Stomach (tissue), 9 donors: ENCODE measurements around the gene SLC10A3. TPM values are rescaled to one million over a fixed set of nuclear protein-coding genes. Genes with fewer than 3 reads are reported as not detected.
"Not testable (repeated sequence)": the region's sequence is repeated elsewhere in the genome, so short reads cannot be mapped to it uniquely, and the experiment has no call there.

Experiments
- DNase-seq, 2 donors: peaks; one replicate each; pipeline versions ENCODE4 v3.0.0 to v3.0.0-alpha.2; 2013 to 2019
- H3K27ac ChIP-seq, 5 donors: fragments of 200-600 bp in 4 of 5; sonication (generic) in 4 of 5; one replicate each; pipeline ENCODE4 v1.5.1; 2013 to 2019; ENCODE audit warnings: mild to moderate bottlenecking in 1 of 5, moderate library complexity in 1 of 5
- H3K27me3 ChIP-seq, 3 donors: fragments of 200-600 bp; sonication (generic); one replicate each; pipeline ENCODE4 v1.5.1; 2017 to 2019; ENCODE audit warnings: mixed run types in 1 of 3
- H3K36me3 ChIP-seq, 4 donors: fragments of 200-600 bp; sonication (generic); 1 replicate in 3 of 4; 2 replicates in 1 of 4; pipeline ENCODE4 v1.5.1; 2016 to 2019
- H3K4me1 ChIP-seq, 4 donors: fragments of 200-600 bp; sonication (generic); one replicate each; pipeline ENCODE4 v1.5.1; 2016 to 2019
- H3K4me3 ChIP-seq, 4 donors: fragments of 200-600 bp; sonication (generic) in 3 of 4; one replicate each; pipeline ENCODE4 v1.5.1; 2016 to 2019; ENCODE audit warnings: mild to moderate bottlenecking in 1 of 4
- H3K9me3 ChIP-seq, 4 donors: fragments of 200-600 bp; sonication (generic); one replicate each; pipeline ENCODE4 v1.5.1; 2016 to 2019
- EP300 ChIP-seq: sonication (generic); formaldehyde crosslinking; IDR thresholded peaks from one replicate; pipeline ENCODE4 v1.6.1; 2017; ENCODE audit warnings: antibody characterized with exemption
- POLR2A ChIP-seq, 4 donors: fragments of 450-650 bp; IDR thresholded peaks; one replicate each; pipeline ENCODE4 v1.6.1; 2016; ENCODE audit warnings: antibody characterized with exemption in 4 of 4, control low read depth in 2 of 4, mild to moderate bottlenecking in 1 of 4, moderate library complexity in 1 of 4
- POLR2AphosphoS5 ChIP-seq, 3 donors: sonication (generic); formaldehyde crosslinking; IDR thresholded peaks; one replicate each; pipeline ENCODE4 v1.6.1; 2016; ENCODE audit warnings: antibody characterized with exemption in 3 of 3
- WGBS, 5 donors: extraction: QIAGEN DNeasy Blood & Tissue Kit in 3 of 5; methylation state at CpG; one replicate each; pipeline versions ENCODE4 v1.1.5 to v1.1.7; 2013 to 2018; 5-methylcytosine and 5-hydroxymethylcytosine counted together
- intact Hi-C: fragments of 100-400 bp; cut with DNase I; formaldehyde crosslinking; loops from one replicate; pipeline ENCODE4 v1.15.1; 2023; ENCODE audit warnings: low total_unique reads
- polyA plus RNA-seq, 3 donors: library from polyadenylated mRNA; stranded (reverse); fragments of 200-250 nt; gene quantifications; one replicate each; pipeline ENCODE4 v1.2.3, GENCODE V29; 2013
- total RNA-seq, 5 donors: library from RNA; depleted of rRNA; stranded (reverse); fragments of >200 nt; gene quantifications; one replicate each; pipeline versions ENCODE4 v1.1.0 to v1.2.3, GENCODE V29; 2014 to 2016
- TF ChIP-seq, protein P1 (sequence below), 7 experiments: fragments of 450-650 bp in 4 of 7; fragments of 200-600 bp in 3 of 7; sonication (generic) in 3 of 7; IDR thresholded peaks; one replicate each; pipeline ENCODE4 v1.5.1; 2016 to 2019; ENCODE audit warnings: antibody characterized with exemption in 7 of 7, control low read depth in 2 of 7, mild to moderate bottlenecking in 1 of 7
- donor health status: healthy with polysubstance abuse.
- donor health status: Bipolar disorder and iron deficiency.
- donor health status: healthy.

SLC10A3 gene
- total and polyA plus RNA-seq, 8 donors = 4.9 to 175 (median 12.9) TPM

GRCh38 chrX:154502098-154502497, 11.7 kb upstream of the SLC10A3 start:
- 77 to 89% (median 81%) methylated on average over 6 to 8 of the region's 8 CpGs for WGBS, 5 donors
- Histone ChIP-seq H3K9me3 (no peaks in the 10 kb centered on the region), H3K36me3 (peaks cover 0 to 23% (median 22%) of the 10 kb centered on the region in 4 donors), H3K4me3 (no peak overlapping the region), H3K27me3 (no peaks in the 10 kb centered on the region), H3K27ac (no peak overlapping the region), H3K4me1 (no peaks in the 10 kb centered on the region)
- TF ChIP-seq POLR2AphosphoS5 (IDR thresholded peaks at IDR 0.05) (no peak), EP300 (no peak), POLR2A (IDR thresholded peaks at IDR 0.05) (no peak)
- TF ChIP-seq, protein P1, sequence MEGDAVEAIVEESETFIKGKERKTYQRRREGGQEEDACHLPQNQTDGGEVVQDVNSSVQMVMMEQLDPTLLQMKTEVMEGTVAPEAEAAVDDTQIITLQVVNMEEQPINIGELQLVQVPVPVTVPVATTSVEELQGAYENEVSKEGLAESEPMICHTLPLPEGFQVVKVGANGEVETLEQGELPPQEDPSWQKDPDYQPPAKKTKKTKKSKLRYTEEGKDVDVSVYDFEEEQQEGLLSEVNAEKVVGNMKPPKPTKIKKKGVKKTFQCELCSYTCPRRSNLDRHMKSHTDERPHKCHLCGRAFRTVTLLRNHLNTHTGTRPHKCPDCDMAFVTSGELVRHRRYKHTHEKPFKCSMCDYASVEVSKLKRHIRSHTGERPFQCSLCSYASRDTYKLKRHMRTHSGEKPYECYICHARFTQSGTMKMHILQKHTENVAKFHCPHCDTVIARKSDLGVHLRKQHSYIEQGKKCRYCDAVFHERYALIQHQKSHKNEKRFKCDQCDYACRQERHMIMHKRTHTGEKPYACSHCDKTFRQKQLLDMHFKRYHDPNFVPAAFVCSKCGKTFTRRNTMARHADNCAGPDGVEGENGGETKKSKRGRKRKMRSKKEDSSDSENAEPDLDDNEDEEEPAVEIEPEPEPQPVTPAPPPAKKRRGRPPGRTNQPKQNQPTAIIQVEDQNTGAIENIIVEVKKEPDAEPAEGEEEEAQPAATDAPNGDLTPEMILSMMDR (IDR thresholded peaks at IDR 0.05) = no peak
- DNase-seq = no peak
- intact Hi-C loops = no loop called here

DNA sequence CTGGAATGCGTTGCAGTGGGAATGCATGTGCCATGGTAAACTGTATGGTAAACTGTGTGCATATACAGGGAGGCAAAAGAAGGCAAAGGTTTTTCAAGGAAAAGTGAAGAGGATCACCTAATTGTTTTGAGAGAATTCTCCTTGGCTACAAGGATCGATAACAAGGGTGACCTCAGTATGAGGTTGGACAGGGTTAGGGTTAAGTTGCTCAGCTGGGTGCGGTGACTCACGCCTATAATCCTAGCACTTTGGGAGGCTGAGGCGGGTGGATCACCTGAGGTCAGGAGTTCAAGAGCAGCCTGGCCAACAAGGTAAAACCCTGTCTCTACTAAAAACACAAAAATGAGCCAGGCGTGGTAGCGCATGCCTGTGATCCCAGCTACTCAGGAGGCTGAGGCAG, 11.0 kb upstream of the SLC10A3 start:
- DNase-seq, intact Hi-C loops, H3K27ac ChIP-seq, H3K27me3 ChIP-seq, H3K9me3 ChIP-seq, H3K4me3 ChIP-seq, H3K4me1 ChIP-seq: not testable (repeated sequence)
- 77 to 90% (median 87%) methylated on average over 7 of the region's 7 CpGs for WGBS, 5 donors
- H3K36me3 ChIP-seq = peaks cover 0 to 16% (median 15%) of the 10 kb centered on the region in 4 donors

DNA sequence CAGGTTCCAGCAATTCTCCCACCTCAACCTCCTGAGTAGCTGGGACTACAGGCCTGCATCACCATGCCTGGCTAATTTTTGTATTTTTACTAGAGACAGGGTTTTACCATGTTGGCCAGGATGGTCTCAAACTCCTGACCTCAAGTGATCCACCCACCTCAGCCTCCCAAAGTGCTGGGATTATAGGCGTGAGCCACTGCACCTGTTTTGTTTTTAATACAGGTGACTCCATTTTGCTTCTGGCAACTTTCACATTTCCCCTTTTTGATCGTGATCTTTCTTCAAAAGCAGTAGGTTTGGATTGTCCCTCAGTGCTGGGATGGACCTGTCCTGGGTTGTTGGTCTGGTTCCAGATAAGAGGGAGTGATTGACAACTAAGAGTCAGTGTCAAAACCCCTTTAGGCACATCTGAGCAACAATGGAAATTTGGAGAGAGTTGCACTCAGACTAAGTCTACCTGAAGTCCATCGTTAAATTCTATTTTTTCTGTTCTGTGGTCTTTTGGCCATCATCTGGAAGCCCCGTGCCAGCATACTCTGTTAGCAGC, 6.2 kb upstream of the SLC10A3 start:
- H3K4me3 ChIP-seq, H3K36me3 ChIP-seq, H3K4me1 ChIP-seq, H3K9me3 ChIP-seq, H3K27ac ChIP-seq, DNase-seq, H3K27me3 ChIP-seq, intact Hi-C loops: not testable (repeated sequence)
- 63 to 94% (median 82%) methylated on average over 4 of the region's 4 CpGs for WGBS, 5 donors

DNA sequence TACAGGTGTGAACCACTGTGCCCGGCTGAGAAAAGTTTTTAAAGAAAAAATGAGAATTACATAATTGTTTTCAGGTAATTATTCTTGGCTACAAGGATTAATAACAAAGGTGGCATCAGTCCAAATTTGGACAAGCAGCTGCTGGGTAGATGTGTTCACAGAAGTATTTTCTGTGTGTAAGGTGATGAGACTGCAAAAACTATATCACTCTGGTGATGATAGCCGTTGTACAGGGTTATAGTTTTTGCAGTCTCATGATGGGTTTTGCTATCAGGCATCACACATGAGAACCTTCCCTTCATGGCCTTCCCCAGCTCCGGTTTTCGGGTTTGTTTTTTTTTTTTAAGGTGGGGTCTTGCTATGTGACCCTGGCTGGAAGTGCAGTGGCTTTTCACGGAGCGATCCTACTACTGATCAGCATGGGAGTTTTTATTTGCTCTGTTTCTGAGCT, 5.1 kb upstream of the SLC10A3 start:
- Histone ChIP-seq H3K4me3 (no peak overlapping the region), H3K36me3 (no peaks in the 10 kb centered on the region), H3K27ac (no peak overlapping the region), H3K9me3 (no peaks in the 10 kb centered on the region), H3K27me3 (no peaks in the 10 kb centered on the region), H3K4me1 (peaks cover 0 to 6% (median 0%) of the 10 kb centered on the region in 4 donors)
- TF ChIP-seq EP300 (no peak), POLR2AphosphoS5 (IDR thresholded peaks at IDR 0.05) (no peak), POLR2A (IDR thresholded peaks at IDR 0.05) (no peak)
- TF ChIP-seq, protein P1 (IDR thresholded peaks at IDR 0.05) = no peak
- intact Hi-C loops = no loop called here
- WGBS, 5 donors = 77 to 89% (median 80%) methylated on average over 6 of the region's 6 CpGs
- no peak for DNase-seq

DNA sequence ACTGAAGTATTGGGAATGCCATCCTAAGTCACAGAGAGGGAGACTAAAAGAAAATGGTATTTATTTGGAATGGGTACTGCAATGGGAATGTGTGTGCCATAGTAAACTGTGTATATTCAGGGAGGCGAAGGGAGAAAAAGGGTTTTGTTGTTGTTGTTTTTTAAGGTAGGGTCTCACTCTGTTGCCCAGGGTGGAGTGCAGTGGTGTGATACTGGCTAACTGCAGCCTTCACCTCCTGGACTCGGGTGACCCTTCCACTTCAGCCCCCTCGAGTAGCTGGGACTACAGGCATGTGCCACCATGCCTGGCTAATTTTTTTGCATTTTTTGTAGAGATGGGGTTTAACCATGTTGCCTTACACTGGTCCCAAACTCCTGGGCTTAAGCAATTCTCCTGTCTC, 4.3 kb upstream of the SLC10A3 start:
- DNase-seq = no peak
- Histone ChIP-seq H3K4me1 (peaks cover 0 to 9% (median under 1%) of the 10 kb centered on the region in 4 donors), H3K36me3 (no peaks in the 10 kb centered on the region), H3K27me3 (no peaks in the 10 kb centered on the region), H3K27ac (no peak overlapping the region), H3K9me3 (no peaks in the 10 kb centered on the region), H3K4me3 (no peak overlapping the region)
- intact Hi-C loops = no loop called here
- 63 to 82% (median 69%) methylated on average over 2 to 3 of the region's 3 CpGs for WGBS, 5 donors
- TF ChIP-seq POLR2A (IDR thresholded peaks at IDR 0.05) = no peak
- no peak for TF ChIP-seq POLR2AphosphoS5 (IDR thresholded peaks at IDR 0.05)
- TF ChIP-seq EP300 = no peak

DNA sequence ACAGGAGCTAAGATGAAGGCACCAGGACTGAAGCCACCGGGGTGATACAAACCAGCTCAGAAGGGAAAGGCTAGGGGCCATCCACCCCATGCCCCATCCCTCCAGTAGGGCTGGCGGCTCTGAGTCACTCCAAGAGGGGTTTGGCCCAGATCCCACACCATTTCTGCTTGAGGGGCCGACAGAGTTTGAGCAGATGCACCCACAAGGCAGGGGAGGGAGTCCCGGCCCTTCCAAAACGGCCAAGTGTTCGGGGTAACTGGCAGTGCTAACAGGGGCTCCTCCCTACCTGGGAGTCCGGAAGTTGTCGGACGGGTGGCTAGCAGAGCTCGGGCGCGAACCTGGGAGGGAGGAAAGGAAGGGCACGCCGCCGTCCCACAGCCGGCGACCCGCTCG, 412 bp downstream of the SLC10A3 start:
- WGBS, 5 donors = 1 to 31% (median 23%) methylated on average over 6 to 19 of the region's 19 CpGs; no CpG with 5 or more reads in 1 of the 5 donors

More for the DNA sequence above, 412 bp downstream of the SLC10A3 start:
- peaks cover 0 to 16% (median 11%) of the 10 kb centered on the region in 4 donors for H3K36me3 ChIP-seq
- TF ChIP-seq POLR2A (IDR thresholded peaks at IDR 0.05) (no peak), EP300 (no peak), POLR2AphosphoS5 (IDR thresholded peaks at IDR 0.05) (no peak)
- TF ChIP-seq, protein P1 (IDR thresholded peaks at IDR 0.05) = no peak
- peak overlapping the region; percentile 92 to 98 (median 94) for H3K27ac ChIP-seq
- no peaks in the 10 kb centered on the region for H3K9me3 ChIP-seq
- H3K4me3 ChIP-seq = peak overlapping the region; percentile 55 to 61 (median 57)
- peaks cover 0 to 46% (median 23%) of the 10 kb centered on the region in 4 donors for H3K4me1 ChIP-seq
- intact Hi-C loops = no loop called here
- H3K27me3 ChIP-seq = no peaks in the 10 kb centered on the region
- DNase-seq = peak in 1 of 2 donors; percentile 64
